WTC11 (cell line): ENCODE data around the gene USP16. TPM values are rescaled to one million over a fixed set of nuclear protein-coding genes. Genes with fewer than 3 reads are reported as not detected.

Experiments used
- ATAC-seq: fragments of 200-7000 bp; cut with Tn5 transposase; 2 replicates; pipeline ENCODE4 v1.10.0; 2021; ENCODE audit warnings: mild to moderate bottlenecking, moderate library complexity
- CTCF ChIA-PET: fragments of 300-600 bp; sonication (Branson Sonifier 250); formaldehyde crosslinking; loops from one replicate; lab custom pipeline; 2021; ENCODE audit warnings: antibody characterized with exemption; lab: Charles Lee
- POLR2A ChIA-PET: fragments of 350-600 bp; sonication (Branson Sonifier 250); formaldehyde crosslinking; loops from one replicate; lab custom pipeline; 2021; ENCODE audit warnings: antibody characterized with exemption; lab: Charles Lee
- DNase-seq: peaks from one replicate; pipeline ENCODE4 v3.0.0; 2021; ENCODE audit warnings: low spot score
- H3K27ac Mint-ChIP-seq: 2 replicates; pipeline ENCODE4 v1.8.0; 2021; ENCODE audit warnings: mixed read lengths
- H3K27me3 Mint-ChIP-seq: 2 replicates; pipeline ENCODE4 v1.8.0; 2021; ENCODE audit warnings: low read depth, mild to moderate bottlenecking, moderate library complexity, mixed read lengths
- H3K36me3 Mint-ChIP-seq: 2 replicates; pipeline ENCODE4 v1.8.0; 2021; ENCODE audit warnings: mixed read lengths
- H3K4me1 Mint-ChIP-seq: 2 replicates; pipeline ENCODE4 v1.8.0; 2022; ENCODE audit warnings: mixed read lengths
- H3K4me3 Mint-ChIP-seq: 2 replicates; pipeline ENCODE4 v1.8.0; 2021; ENCODE audit warnings: mild to moderate bottlenecking, moderate library complexity, mixed read lengths
- H3K9me3 Mint-ChIP-seq: 2 replicates; pipeline ENCODE4 v1.8.0; 2021; ENCODE audit warnings: mixed read lengths
- ATF1 ChIP-seq: sonication (generic); formaldehyde crosslinking; IDR thresholded peaks from 2 replicates; pipeline ENCODE4 v1.8.1; 2023; ENCODE audit warnings: mild to moderate bottlenecking, moderate library complexity, missing genetic modification reagents
- CBFB ChIP-seq: sonication (generic); formaldehyde crosslinking; IDR thresholded peaks from 2 replicates; pipeline ENCODE4 v1.8.1; 2022; ENCODE audit warnings: mild to moderate bottlenecking, low read depth, missing genetic modification reagents
- ELF4 ChIP-seq: sonication (generic); formaldehyde crosslinking; IDR thresholded peaks from 2 replicates; pipeline ENCODE4 v1.8.1; 2022; ENCODE audit warnings: low read depth, mild to moderate bottlenecking, moderate library complexity, missing genetic modification reagents
- NFYB ChIP-seq: sonication (generic); formaldehyde crosslinking; conservative IDR thresholded peaks from 2 replicates; pipeline ENCODE4 v1.8.0; 2022; ENCODE audit warnings: low read depth, missing genetic modification reagents
- OVOL2 ChIP-seq: fragments of 250-450 bp; sonication (Bioruptor Pico); IDR thresholded peaks from 2 replicates; pipeline ENCODE4 v1.9.0; 2021; ENCODE audit warnings: mild to moderate bottlenecking, borderline replicate concordance
- PRRX2 ChIP-seq: fragments of 250-450 bp; sonication (Bioruptor Pico); IDR thresholded peaks from 2 replicates; pipeline ENCODE4 v1.8.0; 2021; ENCODE audit warnings: mild to moderate bottlenecking
- RORB ChIP-seq: fragments of 250-450 bp; sonication (Bioruptor Pico); IDR thresholded peaks from 2 replicates; pipeline ENCODE4 v1.9.0; 2021; ENCODE audit warnings: mild to moderate bottlenecking
- SMAD3 ChIP-seq: sonication (generic); formaldehyde crosslinking; IDR thresholded peaks from 2 replicates; pipeline ENCODE4 v1.8.0; 2022; ENCODE audit warnings: missing genetic modification reagents, mild to moderate bottlenecking, borderline replicate concordance
- SMAD4 ChIP-seq: sonication (generic); formaldehyde crosslinking; IDR thresholded peaks from 2 replicates; pipeline ENCODE4 v1.8.0; 2022; ENCODE audit warnings: mild to moderate bottlenecking, missing genetic modification reagents
- STAT6 ChIP-seq: sonication (generic); formaldehyde crosslinking; conservative IDR thresholded peaks from 2 replicates; pipeline ENCODE4 v1.8.1; 2023; ENCODE audit warnings: mild to moderate bottlenecking, low read depth, missing genetic modification reagents, moderate library complexity
- TEAD1 ChIP-seq: sonication (generic); formaldehyde crosslinking; IDR thresholded peaks from 2 replicates; pipeline ENCODE4 v1.8.0; 2022; ENCODE audit warnings: mild to moderate bottlenecking, missing genetic modification reagents
- TP53 ChIP-seq: sonication (generic); formaldehyde crosslinking; IDR thresholded peaks from 2 replicates; pipeline ENCODE4 v1.8.1; 2023; ENCODE audit warnings: mild to moderate bottlenecking, missing genetic modification reagents
- ZNF138 ChIP-seq: sonication (generic); formaldehyde crosslinking; conservative IDR thresholded peaks from 2 replicates; pipeline ENCODE4 v1.8.1; 2022; ENCODE audit warnings: mild to moderate bottlenecking, moderate library complexity, missing genetic modification reagents
- ZNF416 ChIP-seq: fragments of 250-450 bp; sonication (Bioruptor Pico); IDR thresholded peaks from 2 replicates; pipeline ENCODE4 v1.9.0; 2021; ENCODE audit warnings: mild to moderate bottlenecking, inconsistent platforms
- ZNF671 ChIP-seq: fragments of 250-450 bp; sonication (Bioruptor Pico); IDR thresholded peaks from 2 replicates; pipeline ENCODE4 v1.8.0; 2021; ENCODE audit warnings: mild to moderate bottlenecking
- total RNA-seq: library from RNA; stranded (reverse); gene quantifications from 3 replicates; pipeline ENCODE4 v1.2.3, GENCODE V29; 2021
- TF ChIP-seq, protein P1 (sequence below): sonication (generic); formaldehyde crosslinking; IDR thresholded peaks from 2 replicates; pipeline ENCODE4 v1.8.1; 2023; ENCODE audit warnings: mild to moderate bottlenecking, missing genetic modification reagents
- TF ChIP-seq, protein P2 (sequence below): fragments of 250-450 bp; sonication (Bioruptor Pico); conservative IDR thresholded peaks from 2 replicates; pipeline ENCODE4 v1.9.0; 2021; ENCODE audit warnings: mild to moderate bottlenecking
- TF ChIP-seq, protein P3 (sequence below): fragments of 250-450 bp; sonication (Bioruptor Pico); IDR thresholded peaks from 2 replicates; pipeline ENCODE4 v1.9.0; 2021; ENCODE audit warnings: mild to moderate bottlenecking, borderline replicate concordance
- TF ChIP-seq, protein P4 (sequence below): fragments of 250-450 bp; sonication (Bioruptor Pico); IDR thresholded peaks from 2 replicates; pipeline ENCODE4 v1.8.0; 2021; ENCODE audit warnings: mild to moderate bottlenecking
- TF ChIP-seq, protein P5 (sequence below): sonication (generic); formaldehyde crosslinking; IDR thresholded peaks from 2 replicates; pipeline ENCODE4 v1.8.0; 2022; ENCODE audit warnings: mild to moderate bottlenecking, missing genetic modification reagents

Gene USP16
- total RNA-seq, 1 experiment from 2014 or later, result 20.8 TPM

- DNase-seq (no peak), ATAC-seq (no peak)
- no peak for TF ChIP-seq SMAD4
- TF ChIP-seq ZNF416 (CRISPR knock-in tag), result no peak
- TF ChIP-seq TP53, result no peak
- no peak for TF ChIP-seq ATF1 (CRISPR knock-in tag)
- TF ChIP-seq, protein P1, sequence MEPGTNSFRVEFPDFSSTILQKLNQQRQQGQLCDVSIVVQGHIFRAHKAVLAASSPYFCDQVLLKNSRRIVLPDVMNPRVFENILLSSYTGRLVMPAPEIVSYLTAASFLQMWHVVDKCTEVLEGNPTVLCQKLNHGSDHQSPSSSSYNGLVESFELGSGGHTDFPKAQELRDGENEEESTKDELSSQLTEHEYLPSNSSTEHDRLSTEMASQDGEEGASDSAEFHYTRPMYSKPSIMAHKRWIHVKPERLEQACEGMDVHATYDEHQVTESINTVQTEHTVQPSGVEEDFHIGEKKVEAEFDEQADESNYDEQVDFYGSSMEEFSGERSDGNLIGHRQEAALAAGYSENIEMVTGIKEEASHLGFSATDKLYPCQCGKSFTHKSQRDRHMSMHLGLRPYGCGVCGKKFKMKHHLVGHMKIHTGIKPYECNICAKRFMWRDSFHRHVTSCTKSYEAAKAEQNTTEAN, result no peak
- TF ChIP-seq, protein P2, sequence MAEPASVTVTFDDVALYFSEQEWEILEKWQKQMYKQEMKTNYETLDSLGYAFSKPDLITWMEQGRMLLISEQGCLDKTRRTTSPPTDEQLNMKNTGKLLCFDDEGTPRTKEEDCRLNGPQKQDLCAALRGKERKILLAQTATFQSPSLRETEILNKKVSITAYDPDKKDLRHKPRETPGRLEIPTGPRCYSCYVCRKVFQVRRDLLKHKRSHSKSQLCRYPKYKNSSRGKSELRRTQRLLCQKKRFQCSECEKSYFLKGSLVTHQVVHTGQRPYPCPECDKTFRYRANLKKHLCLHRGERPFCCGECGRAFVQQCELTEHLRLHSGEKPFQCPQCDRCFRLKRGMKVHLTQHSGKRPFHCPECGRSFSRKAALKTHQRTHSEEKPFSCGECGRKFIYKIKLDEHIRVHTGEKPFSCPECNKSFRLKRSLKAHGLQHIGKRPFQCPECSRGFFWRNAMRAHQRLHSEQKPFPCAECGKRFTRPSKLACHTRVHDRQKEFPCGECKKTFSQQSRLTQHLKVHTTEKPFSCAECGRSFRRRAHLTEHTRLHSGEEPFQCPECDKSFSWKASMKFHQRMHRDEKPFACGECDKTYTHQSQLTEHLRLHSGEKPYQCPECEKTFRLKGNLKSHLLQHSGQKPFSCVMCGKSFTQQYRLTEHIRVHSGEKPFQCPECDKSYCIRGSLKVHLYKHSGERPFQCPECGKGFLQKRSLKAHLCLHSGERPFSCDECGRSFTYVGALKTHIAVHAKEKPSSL (CRISPR knock-in tag), result no peak
- no peak for TF ChIP-seq ZNF138 (CRISPR knock-in tag)
- TF ChIP-seq, protein P3, sequence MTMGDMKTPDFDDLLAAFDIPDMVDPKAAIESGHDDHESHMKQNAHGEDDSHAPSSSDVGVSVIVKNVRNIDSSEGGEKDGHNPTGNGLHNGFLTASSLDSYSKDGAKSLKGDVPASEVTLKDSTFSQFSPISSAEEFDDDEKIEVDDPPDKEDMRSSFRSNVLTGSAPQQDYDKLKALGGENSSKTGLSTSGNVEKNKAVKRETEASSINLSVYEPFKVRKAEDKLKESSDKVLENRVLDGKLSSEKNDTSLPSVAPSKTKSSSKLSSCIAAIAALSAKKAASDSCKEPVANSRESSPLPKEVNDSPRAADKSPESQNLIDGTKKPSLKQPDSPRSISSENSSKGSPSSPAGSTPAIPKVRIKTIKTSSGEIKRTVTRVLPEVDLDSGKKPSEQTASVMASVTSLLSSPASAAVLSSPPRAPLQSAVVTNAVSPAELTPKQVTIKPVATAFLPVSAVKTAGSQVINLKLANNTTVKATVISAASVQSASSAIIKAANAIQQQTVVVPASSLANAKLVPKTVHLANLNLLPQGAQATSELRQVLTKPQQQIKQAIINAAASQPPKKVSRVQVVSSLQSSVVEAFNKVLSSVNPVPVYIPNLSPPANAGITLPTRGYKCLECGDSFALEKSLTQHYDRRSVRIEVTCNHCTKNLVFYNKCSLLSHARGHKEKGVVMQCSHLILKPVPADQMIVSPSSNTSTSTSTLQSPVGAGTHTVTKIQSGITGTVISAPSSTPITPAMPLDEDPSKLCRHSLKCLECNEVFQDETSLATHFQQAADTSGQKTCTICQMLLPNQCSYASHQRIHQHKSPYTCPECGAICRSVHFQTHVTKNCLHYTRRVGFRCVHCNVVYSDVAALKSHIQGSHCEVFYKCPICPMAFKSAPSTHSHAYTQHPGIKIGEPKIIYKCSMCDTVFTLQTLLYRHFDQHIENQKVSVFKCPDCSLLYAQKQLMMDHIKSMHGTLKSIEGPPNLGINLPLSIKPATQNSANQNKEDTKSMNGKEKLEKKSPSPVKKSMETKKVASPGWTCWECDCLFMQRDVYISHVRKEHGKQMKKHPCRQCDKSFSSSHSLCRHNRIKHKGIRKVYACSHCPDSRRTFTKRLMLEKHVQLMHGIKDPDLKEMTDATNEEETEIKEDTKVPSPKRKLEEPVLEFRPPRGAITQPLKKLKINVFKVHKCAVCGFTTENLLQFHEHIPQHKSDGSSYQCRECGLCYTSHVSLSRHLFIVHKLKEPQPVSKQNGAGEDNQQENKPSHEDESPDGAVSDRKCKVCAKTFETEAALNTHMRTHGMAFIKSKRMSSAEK (CRISPR knock-in tag), result no peak
- POLR2A ChIA-PET, result interaction anchor here (0.6 kb wide), 1 partner anchor 58 kb away, joined by 4 read pairs; no protein-coding TSS in a partner anchor
- H3K27me3 Mint-ChIP-seq, result peaks cover 15% of the 10 kb centered on the region
- peaks cover 3% of the 10 kb centered on the region; the same call in 1 of the 2 replicates for H3K9me3 Mint-ChIP-seq
- H3K27ac Mint-ChIP-seq, result no peak overlapping the region
- CTCF ChIA-PET, result no interaction called here
- no peak overlapping the region for H3K4me3 Mint-ChIP-seq
- peaks cover 2% of the 10 kb centered on the region for H3K4me1 Mint-ChIP-seq
- no peaks in the 10 kb centered on the region for H3K36me3 Mint-ChIP-seq
Observed at GRCh38 chr21:29080454-29080941, 56.0 kb downstream of the USP16 start.

GRCh38 chr21:29082046-29082815, 57.8 kb downstream of the USP16 start:
- H3K27ac Mint-ChIP-seq, result no peak overlapping the region
- peaks cover 6% of the 10 kb centered on the region for H3K4me1 Mint-ChIP-seq
- ATAC-seq, result peak; percentile 86
- H3K9me3 Mint-ChIP-seq, result no peaks in the 10 kb centered on the region
- H3K36me3 Mint-ChIP-seq, result no peaks in the 10 kb centered on the region
- CTCF ChIA-PET, result interaction anchor here (0.8 kb wide), 1 partner anchor 294 kb away, joined by 3 read pairs; no protein-coding TSS in a partner anchor
- no peak overlapping the region for H3K4me3 Mint-ChIP-seq
- DNase-seq, result no peak
- POLR2A ChIA-PET, result no interaction called here
- peaks cover 26% of the 10 kb centered on the region for H3K27me3 Mint-ChIP-seq
- TF ChIP-seq OVOL2 (CRISPR knock-in tag) (no peak), NFYB (no peak), STAT6 (CRISPR knock-in tag) (no peak), ELF4 (no peak), PRRX2 (no peak), ZNF671 (CRISPR knock-in tag) (no peak), TEAD1 (no peak), CBFB (CRISPR knock-in tag) (no peak), SMAD3 (CRISPR knock-in tag) (no peak), RORB (CRISPR knock-in tag) (no peak)
- TF ChIP-seq, protein P4, sequence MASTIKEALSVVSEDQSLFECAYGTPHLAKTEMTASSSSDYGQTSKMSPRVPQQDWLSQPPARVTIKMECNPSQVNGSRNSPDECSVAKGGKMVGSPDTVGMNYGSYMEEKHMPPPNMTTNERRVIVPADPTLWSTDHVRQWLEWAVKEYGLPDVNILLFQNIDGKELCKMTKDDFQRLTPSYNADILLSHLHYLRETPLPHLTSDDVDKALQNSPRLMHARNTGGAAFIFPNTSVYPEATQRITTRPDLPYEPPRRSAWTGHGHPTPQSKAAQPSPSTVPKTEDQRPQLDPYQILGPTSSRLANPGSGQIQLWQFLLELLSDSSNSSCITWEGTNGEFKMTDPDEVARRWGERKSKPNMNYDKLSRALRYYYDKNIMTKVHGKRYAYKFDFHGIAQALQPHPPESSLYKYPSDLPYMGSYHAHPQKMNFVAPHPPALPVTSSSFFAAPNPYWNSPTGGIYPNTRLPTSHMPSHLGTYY, result no peak
- TF ChIP-seq, protein P5, sequence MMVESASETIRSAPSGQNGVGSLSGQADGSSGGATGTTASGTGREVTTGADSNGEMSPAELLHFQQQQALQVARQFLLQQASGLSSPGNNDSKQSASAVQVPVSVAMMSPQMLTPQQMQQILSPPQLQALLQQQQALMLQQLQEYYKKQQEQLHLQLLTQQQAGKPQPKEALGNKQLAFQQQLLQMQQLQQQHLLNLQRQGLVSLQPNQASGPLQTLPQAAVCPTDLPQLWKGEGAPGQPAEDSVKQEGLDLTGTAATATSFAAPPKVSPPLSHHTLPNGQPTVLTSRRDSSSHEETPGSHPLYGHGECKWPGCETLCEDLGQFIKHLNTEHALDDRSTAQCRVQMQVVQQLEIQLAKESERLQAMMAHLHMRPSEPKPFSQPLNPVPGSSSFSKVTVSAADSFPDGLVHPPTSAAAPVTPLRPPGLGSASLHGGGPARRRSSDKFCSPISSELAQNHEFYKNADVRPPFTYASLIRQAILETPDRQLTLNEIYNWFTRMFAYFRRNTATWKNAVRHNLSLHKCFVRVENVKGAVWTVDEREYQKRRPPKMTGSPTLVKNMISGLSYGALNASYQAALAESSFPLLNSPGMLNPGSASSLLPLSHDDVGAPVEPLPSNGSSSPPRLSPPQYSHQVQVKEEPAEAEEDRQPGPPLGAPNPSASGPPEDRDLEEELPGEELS (CRISPR knock-in tag), result no peak
